Transverse colon (tissue), 4 donors: Measurements from ENCODE around the gene S1PR1. TPM values are rescaled to one million over a fixed set of nuclear protein-coding genes. Genes with fewer than 3 reads are reported as not detected.
"Not testable (repeated sequence)": the region's sequence is repeated elsewhere in the genome, so short reads cannot be mapped to it uniquely, and the experiment has no call there.

Source experiments
- DNase-seq: peaks from one replicate; pipeline ENCODE4 v3.0.0-alpha.2; 2019
- H3K27ac ChIP-seq, 4 donors: fragments of 200-600 bp; sonication (generic); 2 replicates each; pipeline ENCODE4 v1.5.1; 2016 to 2018; ENCODE audit warnings: inconsistent platforms in 4 of 4
- H3K27me3 ChIP-seq: fragments of 200-600 bp; sonication (generic); 2 replicates; pipeline ENCODE4 v1.5.1; 2017; ENCODE audit warnings: inconsistent platforms
- H3K36me3 ChIP-seq, 4 donors: fragments of 200-600 bp; sonication (generic); 2 replicates each; pipeline ENCODE4 v1.5.1; 2017 to 2019; ENCODE audit warnings: inconsistent platforms in 4 of 4
- H3K4me1 ChIP-seq, 4 donors: fragments of 200-600 bp; sonication (generic); 2 replicates each; pipeline ENCODE4 v1.5.1; 2017 to 2020; ENCODE audit warnings: inconsistent platforms in 4 of 4
- H3K4me3 ChIP-seq, 4 donors: fragments of 200-600 bp; sonication (generic); 1 replicate in 1 of 4; 2 replicates in 3 of 4; pipeline versions ENCODE4 v1.5.1 to v1.6.1; 2017 to 2019; ENCODE audit warnings: inconsistent platforms in 4 of 4
- H3K9me3 ChIP-seq, 2 donors: fragments of 200-600 bp; sonication (generic); 2 replicates each; pipeline ENCODE4 v1.5.1; 2017 to 2019; ENCODE audit warnings: inconsistent platforms in 2 of 2
- EP300 ChIP-seq: sonication (generic); formaldehyde crosslinking; IDR thresholded peaks from one replicate; pipeline ENCODE4 v1.6.1; 2017; ENCODE audit warnings: antibody characterized with exemption, low read depth
- POLR2A ChIP-seq: fragments of 450-650 bp; IDR thresholded peaks from one replicate; pipeline ENCODE4 v1.6.1; 2016; ENCODE audit warnings: antibody characterized with exemption, mild to moderate bottlenecking, moderate library complexity
- POLR2AphosphoS5 ChIP-seq, 3 donors: sonication (generic); formaldehyde crosslinking; IDR thresholded peaks; one replicate each; pipeline ENCODE4 v1.6.1; 2016; ENCODE audit warnings: antibody characterized with exemption in 3 of 3
- WGBS, 2 donors: methylation state at CpG; one replicate each; pipeline ENCODE4 v1.1.5; 2018; ENCODE audit warnings: low coverage in 1 of 2; 5-methylcytosine and 5-hydroxymethylcytosine counted together
- in situ Hi-C, 4 donors: fragments of 200-750 bp; cut with MboI; loops; one replicate each; pipeline versions ENCODE4 v1.15.0 to v1.15.1; 2017; ENCODE audit warnings: low sequenced_read_pairs in 3 of 4, low pct_ligation_motif_present in 1 of 4, low pct_unique_long_range_greater_than_20kb in 1 of 4
- intact Hi-C: fragments of 100-400 bp; cut with DNase I; formaldehyde crosslinking; loops from one replicate; pipeline ENCODE4 v1.15.1; 2023; ENCODE audit warnings: low total_unique reads
- total RNA-seq, 4 donors: library from RNA; depleted of rRNA; stranded (reverse); fragments of >200 nt; gene quantifications; one replicate each; pipeline ENCODE4 v1.1.0, GENCODE V29; 2016
- TF ChIP-seq, protein P1 (sequence below), 5 experiments: fragments of 200-600 bp in 3 of 5; fragments of 450-650 bp in 2 of 5; sonication (generic) in 3 of 5; IDR thresholded peaks; 1 replicate in 2 of 5; 2 replicates in 3 of 5; pipeline ENCODE4 v1.5.1; 2016 to 2017; ENCODE audit warnings: antibody characterized with exemption in 5 of 5, inconsistent platforms in 3 of 5, mild to moderate bottlenecking in 2 of 5, moderate library complexity in 1 of 5

S1PR1 gene
- total RNA-seq, 4 donors from 2014 or later: 5.6 to 58.1 (median 10.4) TPM

DNA sequence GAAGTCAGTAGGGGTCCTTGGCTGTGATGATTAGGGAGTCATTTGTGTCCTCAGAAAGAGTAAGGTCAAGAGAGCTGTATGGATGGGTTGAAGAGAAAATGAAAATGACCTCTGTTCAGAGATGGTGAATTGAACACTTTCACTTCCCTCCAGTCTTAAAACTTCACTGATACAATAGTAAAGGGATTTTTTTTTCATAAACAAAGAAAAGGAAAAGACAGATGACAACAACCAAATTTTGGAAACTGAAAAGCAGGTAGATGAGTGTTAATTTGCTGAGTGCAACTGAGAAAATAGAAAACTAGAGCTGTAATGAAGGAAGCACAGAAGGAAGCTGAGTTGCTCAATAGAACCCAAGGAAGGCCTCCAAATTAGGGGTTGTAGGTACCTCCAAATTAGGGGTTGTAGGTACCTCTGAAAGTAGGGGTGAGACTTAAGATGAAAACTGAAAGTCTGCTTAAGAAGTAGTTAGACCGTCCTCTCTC, 14.8 kb upstream of the S1PR1 start:
- intact Hi-C loops: no loop called here
- no peaks in the 10 kb centered on the region for H3K9me3 ChIP-seq
- H3K4me1 ChIP-seq: no peaks in the 10 kb centered on the region
- H3K4me3 ChIP-seq: no peak overlapping the region
- H3K27ac ChIP-seq: no peak overlapping the region
- 67 to 80% methylated on average over 1 of the region's 1 CpG for WGBS, 2 donors
- H3K27me3 ChIP-seq: no peaks in the 10 kb centered on the region
- TF ChIP-seq, protein P1, sequence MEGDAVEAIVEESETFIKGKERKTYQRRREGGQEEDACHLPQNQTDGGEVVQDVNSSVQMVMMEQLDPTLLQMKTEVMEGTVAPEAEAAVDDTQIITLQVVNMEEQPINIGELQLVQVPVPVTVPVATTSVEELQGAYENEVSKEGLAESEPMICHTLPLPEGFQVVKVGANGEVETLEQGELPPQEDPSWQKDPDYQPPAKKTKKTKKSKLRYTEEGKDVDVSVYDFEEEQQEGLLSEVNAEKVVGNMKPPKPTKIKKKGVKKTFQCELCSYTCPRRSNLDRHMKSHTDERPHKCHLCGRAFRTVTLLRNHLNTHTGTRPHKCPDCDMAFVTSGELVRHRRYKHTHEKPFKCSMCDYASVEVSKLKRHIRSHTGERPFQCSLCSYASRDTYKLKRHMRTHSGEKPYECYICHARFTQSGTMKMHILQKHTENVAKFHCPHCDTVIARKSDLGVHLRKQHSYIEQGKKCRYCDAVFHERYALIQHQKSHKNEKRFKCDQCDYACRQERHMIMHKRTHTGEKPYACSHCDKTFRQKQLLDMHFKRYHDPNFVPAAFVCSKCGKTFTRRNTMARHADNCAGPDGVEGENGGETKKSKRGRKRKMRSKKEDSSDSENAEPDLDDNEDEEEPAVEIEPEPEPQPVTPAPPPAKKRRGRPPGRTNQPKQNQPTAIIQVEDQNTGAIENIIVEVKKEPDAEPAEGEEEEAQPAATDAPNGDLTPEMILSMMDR (IDR thresholded peaks at IDR 0.05): no peak
- no peaks in the 10 kb centered on the region for H3K36me3 ChIP-seq
- in situ Hi-C loops: no loop called here
- DNase-seq: no peak

DNA sequence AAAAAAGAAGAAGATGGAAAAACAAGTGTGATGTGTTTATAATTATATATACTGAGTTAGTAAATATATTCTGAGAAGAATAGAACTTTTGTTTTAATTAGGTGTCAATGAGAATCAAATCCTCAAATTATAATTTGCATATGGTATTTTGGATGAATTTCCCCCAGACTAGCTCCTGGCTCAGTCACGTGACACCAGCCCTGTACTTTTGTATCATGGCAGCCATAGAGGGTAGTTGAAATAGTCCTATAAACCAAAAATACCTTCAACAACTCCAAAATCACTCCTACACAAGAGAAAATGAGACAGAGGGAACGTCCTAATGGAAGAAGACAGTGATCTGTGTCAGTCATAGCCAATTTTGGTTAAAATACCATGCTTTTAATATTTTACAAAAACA, 9.0 kb upstream of the S1PR1 start:
- TF ChIP-seq POLR2A (no peak), POLR2AphosphoS5 (IDR thresholded peaks at IDR 0.05) (no peak)
- no peaks in the 10 kb centered on the region for H3K36me3 ChIP-seq
- in situ Hi-C loops: no loop called here
- no peak overlapping the region for H3K27ac ChIP-seq
- H3K4me1 ChIP-seq: no peaks in the 10 kb centered on the region
- no peaks in the 10 kb centered on the region for H3K27me3 ChIP-seq
- H3K9me3 ChIP-seq: no peaks in the 10 kb centered on the region
- H3K4me3 ChIP-seq: no peak overlapping the region
- DNase-seq: no peak
- intact Hi-C loops: no loop called here
- 47 to 58% methylated on average over 2 of the region's 2 CpGs for WGBS, 2 donors

DNA sequence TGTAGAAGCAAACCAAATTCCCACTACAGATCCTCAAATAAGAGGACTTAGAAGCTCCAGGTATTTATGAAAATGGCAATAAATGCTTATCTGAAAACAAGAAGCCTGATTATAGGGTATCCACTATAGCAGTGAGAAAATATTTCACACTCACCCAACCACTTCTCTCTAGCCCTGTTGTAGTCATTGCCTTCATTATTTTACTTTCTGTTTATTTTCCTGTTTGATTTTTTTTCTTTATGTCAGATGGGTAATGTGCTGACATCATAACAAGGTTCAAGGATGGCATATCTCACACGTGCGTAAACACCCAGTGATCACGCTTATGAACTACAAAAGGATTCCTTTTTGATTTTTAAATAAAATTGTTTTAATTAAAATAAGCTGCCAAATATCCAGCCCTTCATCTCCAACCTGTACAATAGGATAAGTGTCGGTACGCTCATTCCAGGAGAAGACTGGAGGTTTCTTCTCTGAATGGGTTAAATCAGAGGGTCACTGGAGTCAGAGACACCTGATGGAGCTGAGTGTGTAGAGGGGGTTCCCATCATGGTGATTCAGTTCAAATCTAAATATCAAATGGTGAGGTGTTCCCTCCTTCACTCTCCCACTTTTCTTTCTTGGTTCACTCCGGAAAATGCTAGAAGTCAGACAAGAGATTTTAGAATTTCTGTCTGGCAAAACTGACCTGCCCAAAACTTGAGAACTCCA, 8.2 kb upstream of the S1PR1 start:
- no peaks in the 10 kb centered on the region for H3K9me3 ChIP-seq
- WGBS, 2 donors: 86% methylated on average over 6 of the region's 6 CpGs
- H3K36me3 ChIP-seq: no peaks in the 10 kb centered on the region
- in situ Hi-C loops: no loop called here
- intact Hi-C loops: no loop called here
- H3K27ac ChIP-seq: no peak overlapping the region
- no peaks in the 10 kb centered on the region for H3K27me3 ChIP-seq
- no peak for DNase-seq
- no peak overlapping the region for H3K4me3 ChIP-seq
- no peaks in the 10 kb centered on the region for H3K4me1 ChIP-seq
- TF ChIP-seq POLR2A: no peak
- no peak for TF ChIP-seq EP300
- TF ChIP-seq POLR2AphosphoS5 (IDR thresholded peaks at IDR 0.05): no peak
- TF ChIP-seq, protein P1 (IDR thresholded peaks at IDR 0.05): no peak

DNA sequence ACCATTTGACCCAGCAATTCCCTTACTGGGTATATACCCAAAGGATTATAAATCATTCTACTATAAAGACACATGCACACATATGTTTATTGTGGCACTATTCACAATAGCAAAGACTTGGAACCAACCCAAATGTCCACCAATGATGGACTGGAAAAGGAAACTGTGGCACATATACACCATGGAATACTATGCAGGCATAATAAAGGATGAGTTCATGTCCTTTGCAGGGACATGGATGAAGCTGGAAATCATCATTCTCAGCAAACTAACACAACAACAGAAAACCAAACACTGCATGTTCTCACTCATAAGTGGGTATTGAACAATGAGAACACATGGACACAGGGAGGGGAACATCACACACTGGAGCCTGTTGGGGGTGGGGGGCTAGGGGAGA, 4.6 kb upstream of the S1PR1 start:
- H3K36me3 ChIP-seq, H3K9me3 ChIP-seq, in situ Hi-C loops, H3K27ac ChIP-seq, H3K4me3 ChIP-seq, DNase-seq, intact Hi-C loops: not testable (repeated sequence)
- Histone ChIP-seq H3K27me3 (peaks cover 31% of the 10 kb centered on the region), H3K4me1 (peaks cover 0 to 17% (median 15%) of the 10 kb centered on the region in 4 donors)

DNA sequence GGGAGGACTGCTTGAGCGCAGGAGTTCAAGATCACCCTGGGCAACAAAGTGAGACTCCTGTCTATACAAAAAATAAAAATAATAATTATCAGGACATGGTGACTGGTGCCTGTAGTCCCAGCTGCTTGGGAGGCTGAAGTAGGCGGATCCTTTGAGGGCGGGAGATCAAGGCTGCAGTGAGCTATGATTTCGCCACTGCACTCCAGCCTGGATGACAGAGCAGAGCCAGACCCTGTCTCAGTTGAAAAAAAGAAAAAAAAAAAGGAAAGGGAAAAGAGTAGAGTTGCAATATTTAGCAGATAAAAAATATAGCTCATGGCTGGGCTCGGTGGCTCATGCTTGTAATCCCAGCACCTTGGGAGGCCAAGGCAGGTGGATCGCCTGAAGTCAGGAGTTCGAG, 3.3 kb upstream of the S1PR1 start:
- WGBS, 2 donors: 64 to 84% methylated on average over 3 to 7 of the region's 7 CpGs
- no peak overlapping the region for H3K27ac ChIP-seq
- H3K27me3 ChIP-seq: peaks cover 44% of the 10 kb centered on the region
- no peak overlapping the region for H3K4me3 ChIP-seq
- DNase-seq: no peak
- no peaks in the 10 kb centered on the region for H3K9me3 ChIP-seq
- peaks cover 6 to 30% (median 23%) of the 10 kb centered on the region in 4 donors for H3K4me1 ChIP-seq
- TF ChIP-seq EP300 (no peak), POLR2A (no peak), POLR2AphosphoS5 (IDR thresholded peaks at IDR 0.05) (no peak)
- TF ChIP-seq, protein P1 (IDR thresholded peaks at IDR 0.05): no peak
- in situ Hi-C loops (no loop called here), intact Hi-C loops (no loop called here)
- H3K36me3 ChIP-seq: no peaks in the 10 kb centered on the region
